Measurements from ENCODE around the gene CHRM5.

DNA sequence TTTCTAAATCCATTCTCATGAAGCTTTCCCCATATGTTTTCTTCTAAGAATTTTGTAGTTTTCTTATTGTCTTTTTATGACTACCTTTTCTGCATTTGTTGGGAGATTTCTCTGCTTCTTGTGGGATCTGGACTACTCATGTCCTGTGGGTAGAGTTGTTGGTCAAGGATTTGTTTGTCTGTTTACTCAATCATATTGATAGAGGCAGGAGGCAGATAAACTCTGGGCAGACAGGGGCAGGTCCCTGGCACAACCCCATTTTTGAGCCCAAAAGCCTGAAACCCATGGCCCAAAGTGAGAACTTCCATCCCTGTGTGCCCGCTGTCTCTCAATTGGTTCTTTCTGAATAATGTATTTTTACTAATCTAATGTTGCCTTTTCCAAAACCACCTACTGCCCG is 145.9 kb downstream of the CHRM5 start:
- TF ChIP-seq POLR2AphosphoS5 (IDR thresholded peaks at IDR 0.05; ENCODE audit: low read depth, low read length) (no peak), TCF7L2 (IDR thresholded peaks at IDR 0.05; ENCODE audit: low read depth, low read length) (no peak)
- TF ChIP-seq, protein P1, sequence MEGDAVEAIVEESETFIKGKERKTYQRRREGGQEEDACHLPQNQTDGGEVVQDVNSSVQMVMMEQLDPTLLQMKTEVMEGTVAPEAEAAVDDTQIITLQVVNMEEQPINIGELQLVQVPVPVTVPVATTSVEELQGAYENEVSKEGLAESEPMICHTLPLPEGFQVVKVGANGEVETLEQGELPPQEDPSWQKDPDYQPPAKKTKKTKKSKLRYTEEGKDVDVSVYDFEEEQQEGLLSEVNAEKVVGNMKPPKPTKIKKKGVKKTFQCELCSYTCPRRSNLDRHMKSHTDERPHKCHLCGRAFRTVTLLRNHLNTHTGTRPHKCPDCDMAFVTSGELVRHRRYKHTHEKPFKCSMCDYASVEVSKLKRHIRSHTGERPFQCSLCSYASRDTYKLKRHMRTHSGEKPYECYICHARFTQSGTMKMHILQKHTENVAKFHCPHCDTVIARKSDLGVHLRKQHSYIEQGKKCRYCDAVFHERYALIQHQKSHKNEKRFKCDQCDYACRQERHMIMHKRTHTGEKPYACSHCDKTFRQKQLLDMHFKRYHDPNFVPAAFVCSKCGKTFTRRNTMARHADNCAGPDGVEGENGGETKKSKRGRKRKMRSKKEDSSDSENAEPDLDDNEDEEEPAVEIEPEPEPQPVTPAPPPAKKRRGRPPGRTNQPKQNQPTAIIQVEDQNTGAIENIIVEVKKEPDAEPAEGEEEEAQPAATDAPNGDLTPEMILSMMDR (IDR thresholded peaks at IDR 0.05): no peak
- TF ChIP-seq, protein P2, sequence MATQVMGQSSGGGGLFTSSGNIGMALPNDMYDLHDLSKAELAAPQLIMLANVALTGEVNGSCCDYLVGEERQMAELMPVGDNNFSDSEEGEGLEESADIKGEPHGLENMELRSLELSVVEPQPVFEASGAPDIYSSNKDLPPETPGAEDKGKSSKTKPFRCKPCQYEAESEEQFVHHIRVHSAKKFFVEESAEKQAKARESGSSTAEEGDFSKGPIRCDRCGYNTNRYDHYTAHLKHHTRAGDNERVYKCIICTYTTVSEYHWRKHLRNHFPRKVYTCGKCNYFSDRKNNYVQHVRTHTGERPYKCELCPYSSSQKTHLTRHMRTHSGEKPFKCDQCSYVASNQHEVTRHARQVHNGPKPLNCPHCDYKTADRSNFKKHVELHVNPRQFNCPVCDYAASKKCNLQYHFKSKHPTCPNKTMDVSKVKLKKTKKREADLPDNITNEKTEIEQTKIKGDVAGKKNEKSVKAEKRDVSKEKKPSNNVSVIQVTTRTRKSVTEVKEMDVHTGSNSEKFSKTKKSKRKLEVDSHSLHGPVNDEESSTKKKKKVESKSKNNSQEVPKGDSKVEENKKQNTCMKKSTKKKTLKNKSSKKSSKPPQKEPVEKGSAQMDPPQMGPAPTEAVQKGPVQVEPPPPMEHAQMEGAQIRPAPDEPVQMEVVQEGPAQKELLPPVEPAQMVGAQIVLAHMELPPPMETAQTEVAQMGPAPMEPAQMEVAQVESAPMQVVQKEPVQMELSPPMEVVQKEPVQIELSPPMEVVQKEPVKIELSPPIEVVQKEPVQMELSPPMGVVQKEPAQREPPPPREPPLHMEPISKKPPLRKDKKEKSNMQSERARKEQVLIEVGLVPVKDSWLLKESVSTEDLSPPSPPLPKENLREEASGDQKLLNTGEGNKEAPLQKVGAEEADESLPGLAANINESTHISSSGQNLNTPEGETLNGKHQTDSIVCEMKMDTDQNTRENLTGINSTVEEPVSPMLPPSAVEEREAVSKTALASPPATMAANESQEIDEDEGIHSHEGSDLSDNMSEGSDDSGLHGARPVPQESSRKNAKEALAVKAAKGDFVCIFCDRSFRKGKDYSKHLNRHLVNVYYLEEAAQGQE (IDR thresholded peaks at IDR 0.05; ENCODE audit: insufficient read depth in 1 of 2, low read depth in 2 of 2, low read length in 1 of 2): no peak
